Peyer's patch (tissue), 4 donors: ENCODE measurements around the gene DDX3X.

Experiments used
- CTCF ChIP-seq, 6 experiments: fragments of 450-650 bp in 4 of 6; fragments of 200-600 bp in 2 of 6; sonication (generic) in 1 of 6; IDR thresholded peaks; one replicate each; pipeline ENCODE4 v1.5.1; 2017 to 2019; ENCODE audit warnings: antibody characterized with exemption in 6 of 6, mild to moderate bottlenecking in 3 of 6, moderate library complexity in 1 of 6
- POLR2A ChIP-seq, 2 donors: fragments of 450-650 bp; IDR thresholded peaks; one replicate each; pipeline ENCODE4 v1.5.1; 2017; ENCODE audit warnings: antibody characterized with exemption in 2 of 2, mild to moderate bottlenecking in 2 of 2, moderate library complexity in 2 of 2

GRCh38 chrX:41377624-41378023 is 43.7 kb downstream of the DDX3X start:
- TF ChIP-seq CTCF (IDR thresholded peaks at IDR 0.05): no peak
- TF ChIP-seq POLR2A (IDR thresholded peaks at IDR 0.05): no peak
